ENCODE measurements around the gene PNMA8A. TPM values are rescaled to one million over a fixed set of nuclear protein-coding genes. Genes with fewer than 3 reads are reported as not detected.
"Not testable (repeated sequence)": the region's sequence is repeated elsewhere in the genome, so short reads cannot be mapped to it uniquely, and the experiment has no call there.

Gene PNMA8A
- total and polyA plus RNA-seq, 2 donors (not counting 1 experiment from before 2014, with no cell fraction given): not detected

DNA sequence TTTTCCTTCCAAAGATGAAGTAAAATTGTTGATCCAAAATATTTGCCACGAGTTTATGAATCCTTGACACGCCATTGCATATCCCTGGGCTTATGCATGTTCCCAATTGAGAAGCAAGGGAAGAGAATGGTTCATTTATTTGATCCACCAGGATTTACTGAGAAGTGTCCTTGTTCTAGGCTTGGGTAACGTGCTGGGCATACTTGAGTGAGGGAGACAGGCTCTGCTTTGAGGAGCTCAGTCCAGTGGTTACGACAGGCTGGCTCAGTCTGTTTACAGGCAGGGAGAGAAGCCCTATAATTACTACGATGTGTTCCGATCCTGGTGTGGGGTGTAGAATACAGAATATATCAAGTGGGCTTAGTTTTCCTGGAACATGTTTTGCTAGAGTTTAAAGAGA, 36.4 kb downstream of the PNMA8A start:
- no peaks in the 10 kb centered on the region for H3K79me2 ChIP-seq (ENCODE audit: control insufficient read depth, insufficient read depth, low read length)
- H3K27ac ChIP-seq (ENCODE audit: low read length in 2 of 2): no peak overlapping the region
- peaks cover 0 to 14% (median 2%) of the 10 kb centered on the region in 4 experiments for H3K27me3 ChIP-seq (replicated peaks in 1 of 4; ENCODE audit: control extremely low read depth in 1 of 4, control insufficient read depth in 3 of 4, insufficient read depth in 4 of 4, low read length in 3 of 4)
- H3K4me3 ChIP-seq (ENCODE audit: control extremely low read depth in 1 of 5, extremely low read depth in 1 of 5, insufficient read depth in 1 of 5, low read depth in 2 of 5, low read length in 4 of 5): no peak overlapping the region
- H3K9ac ChIP-seq (ENCODE audit: low read length): no peak overlapping the region
- CTCF ChIA-PET: interaction anchor here (1.1 kb wide), 1 partner anchor 109 kb away, joined by 3 read pairs; no protein-coding TSS in a partner anchor
- ATAC-seq (ENCODE audit: low read depth) (no peak), DNase-seq (no peak)
- intact Hi-C loops (cut with micrococcal nuclease): no loop called here
- POLR2A ChIA-PET: no interaction called here
- H2AFZ ChIP-seq (ENCODE audit: insufficient read depth, low read depth, low read length, poor library complexity, severe bottlenecking): no peak overlapping the region
- WGBS (ENCODE audit: insufficient coverage): 84% methylated on average over 2 of the region's 6 CpGs
- no peaks in the 10 kb centered on the region for H3K4me1 Mint-ChIP-seq
- TF ChIP-seq CTCF (IDR thresholded peaks at IDR 0.05) (no peak), EZH2 (IDR thresholded peaks at IDR 0.05; ENCODE audit: borderline replicate concordance, insufficient read depth, low read depth, low read length, poor library complexity, severe bottlenecking) (no peak)
- H3K4me1 ChIP-seq (ENCODE audit: control insufficient read depth in 2 of 2, insufficient read depth in 2 of 2, low read length in 2 of 2): no peaks in the 10 kb centered on the region
- H3K9me3 Mint-ChIP-seq (ENCODE audit: insufficient read depth): no peaks in the 10 kb centered on the region
- H3K27ac Mint-ChIP-seq: no peak overlapping the region
- peaks cover 31% of the 10 kb centered on the region for H3K27me3 Mint-ChIP-seq
- H3K36me3 ChIP-seq (replicated peaks in 1 of 2; ENCODE audit: control extremely low read depth in 1 of 2, control insufficient read depth in 1 of 2, extremely low read depth in 1 of 2, insufficient read depth in 2 of 2, low read length in 1 of 2): no peaks in the 10 kb centered on the region
- H4K20me1 ChIP-seq (ENCODE audit: control insufficient read depth, insufficient read depth, low read length, poor library complexity, severe bottlenecking): no peaks in the 10 kb centered on the region
- no peaks in the 10 kb centered on the region for H3K9me3 ChIP-seq (ENCODE audit: control extremely low read depth in 1 of 3, control insufficient read depth in 2 of 3, insufficient read depth in 1 of 3, low read length in 2 of 3)
- H3K4me2 ChIP-seq (replicated peaks; ENCODE audit: low read depth, low read length, poor library complexity, severe bottlenecking): no peak overlapping the region
- H3K4me3 Mint-ChIP-seq: no peak overlapping the region

GRCh38 chr19:46433470-46433869, 37.9 kb downstream of the PNMA8A start:
- H3K27ac Mint-ChIP-seq; H3K4me3 Mint-ChIP-seq; H3K79me2 ChIP-seq (ENCODE audit: control insufficient read depth, insufficient read depth, low read length); H3K9ac ChIP-seq (ENCODE audit: low read length); H3K9me3 Mint-ChIP-seq (ENCODE audit: insufficient read depth); H3K4me1 ChIP-seq (ENCODE audit: control insufficient read depth in 2 of 2, insufficient read depth in 2 of 2, low read length in 2 of 2); H4K20me1 ChIP-seq (ENCODE audit: control insufficient read depth, insufficient read depth, low read length, poor library complexity, severe bottlenecking); H2AFZ ChIP-seq (ENCODE audit: insufficient read depth, low read depth, low read length, poor library complexity, severe bottlenecking); DNase-seq; H3K4me3 ChIP-seq (ENCODE audit: control extremely low read depth in 1 of 5, extremely low read depth in 1 of 5, insufficient read depth in 1 of 5, low read depth in 2 of 5, low read length in 4 of 5); H3K36me3 ChIP-seq (replicated peaks in 1 of 2; ENCODE audit: control extremely low read depth in 1 of 2, control insufficient read depth in 1 of 2, extremely low read depth in 1 of 2, insufficient read depth in 2 of 2, low read length in 1 of 2); H3K4me2 ChIP-seq (replicated peaks; ENCODE audit: low read depth, low read length, poor library complexity, severe bottlenecking); POLR2A ChIA-PET; ATAC-seq (ENCODE audit: low read depth); H3K27ac ChIP-seq (ENCODE audit: low read length in 2 of 2); intact Hi-C loops (cut with micrococcal nuclease); H3K9me3 ChIP-seq (ENCODE audit: control extremely low read depth in 1 of 3, control insufficient read depth in 2 of 3, insufficient read depth in 1 of 3, low read length in 2 of 3): not testable (repeated sequence)
- H3K27me3 ChIP-seq (replicated peaks in 1 of 4; ENCODE audit: control extremely low read depth in 1 of 4, control insufficient read depth in 3 of 4, insufficient read depth in 4 of 4, low read length in 3 of 4): peaks cover 0 to 24% (median 7%) of the 10 kb centered on the region in 4 experiments
- CTCF ChIA-PET: interaction anchor here (0.8 kb wide), 1 partner anchor 1431 kb away, joined by 5 read pairs; no protein-coding TSS in a partner anchor
- 98% methylated on average over 5 of the region's 7 CpGs for WGBS (ENCODE audit: insufficient coverage)
- peaks cover 10% of the 10 kb centered on the region for H3K4me1 Mint-ChIP-seq
- H3K27me3 Mint-ChIP-seq: peaks cover 44% of the 10 kb centered on the region

All from B cell (primary cell).